Cardiac fibroblast (primary cell): ENCODE results near the gene VEGFA.

ENCODE experiments used
- DNase-seq, 2 donors: peaks; one replicate each; pipeline versions ENCODE4 v3.0.0 to v3.0.0-alpha.2; 2010; ENCODE audit warnings: low read depth in 2 of 2
- H3K4me3 ChIP-seq, 2 donors: replicated peaks in 1 of 2; 1 replicate in 1 of 2; 2 replicates in 1 of 2; pipeline ENCODE4 v1.5.1; 2011; ENCODE audit warnings: low read depth in 2 of 2, low read length in 2 of 2, mild to moderate bottlenecking in 2 of 2, moderate library complexity in 1 of 2
- CTCF ChIP-seq: IDR thresholded peaks from one replicate; pipeline ENCODE4 v1.5.1; 2011; ENCODE audit warnings: low read depth, mild to moderate bottlenecking, low read length, inconsistent platforms

Gene VEGFA

GRCh38 chr6:43798688-43799444 is 28.9 kb downstream of the VEGFA start:
- TF ChIP-seq CTCF, result no peak
- peak; percentile 52 to 87 for DNase-seq
- H3K4me3 ChIP-seq, result no peak overlapping the region

- DNase-seq, result no peak
- H3K4me3 ChIP-seq, result no peak overlapping the region
- TF ChIP-seq CTCF, result no peak
Measured at GRCh38 chr6:43799551-43800297, 29.7 kb downstream of the VEGFA start.

- DNase-seq, result no peak
- TF ChIP-seq CTCF, result no peak
- H3K4me3 ChIP-seq, result no peak overlapping the region
Measured at GRCh38 chr6:43800298-43800623, 30.2 kb downstream of the VEGFA start.

- TF ChIP-seq CTCF, result peak; percentile 14
- no peak overlapping the region for H3K4me3 ChIP-seq
- DNase-seq, result no peak
Measured at GRCh38 chr6:43800746-43801494, 30.9 kb downstream of the VEGFA start.

GRCh38 chr6:43801495-43802181 is 31.6 kb downstream of the VEGFA start:
- no peak for DNase-seq
- TF ChIP-seq CTCF, result no peak
- no peak overlapping the region for H3K4me3 ChIP-seq

- DNase-seq, result peak; percentile 33 to 42
- no peak for TF ChIP-seq CTCF
- no peak overlapping the region for H3K4me3 ChIP-seq
Measured at GRCh38 chr6:43803055-43803782, 33.2 kb downstream of the VEGFA start.
